ENCODE results near the gene YKT6.

Gene YKT6

GRCh38 chr7:44257618-44258422 is 57.0 kb downstream of the YKT6 start:
- DNase-seq (ENCODE audit: low spot score) = peak; percentile 88
- TF ChIP-seq, protein P1, sequence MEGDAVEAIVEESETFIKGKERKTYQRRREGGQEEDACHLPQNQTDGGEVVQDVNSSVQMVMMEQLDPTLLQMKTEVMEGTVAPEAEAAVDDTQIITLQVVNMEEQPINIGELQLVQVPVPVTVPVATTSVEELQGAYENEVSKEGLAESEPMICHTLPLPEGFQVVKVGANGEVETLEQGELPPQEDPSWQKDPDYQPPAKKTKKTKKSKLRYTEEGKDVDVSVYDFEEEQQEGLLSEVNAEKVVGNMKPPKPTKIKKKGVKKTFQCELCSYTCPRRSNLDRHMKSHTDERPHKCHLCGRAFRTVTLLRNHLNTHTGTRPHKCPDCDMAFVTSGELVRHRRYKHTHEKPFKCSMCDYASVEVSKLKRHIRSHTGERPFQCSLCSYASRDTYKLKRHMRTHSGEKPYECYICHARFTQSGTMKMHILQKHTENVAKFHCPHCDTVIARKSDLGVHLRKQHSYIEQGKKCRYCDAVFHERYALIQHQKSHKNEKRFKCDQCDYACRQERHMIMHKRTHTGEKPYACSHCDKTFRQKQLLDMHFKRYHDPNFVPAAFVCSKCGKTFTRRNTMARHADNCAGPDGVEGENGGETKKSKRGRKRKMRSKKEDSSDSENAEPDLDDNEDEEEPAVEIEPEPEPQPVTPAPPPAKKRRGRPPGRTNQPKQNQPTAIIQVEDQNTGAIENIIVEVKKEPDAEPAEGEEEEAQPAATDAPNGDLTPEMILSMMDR (IDR thresholded peaks at IDR 0.05; ENCODE audit: extremely low read depth, missing control alignments) = no peak

GRCh38 chr7:44258423-44258760 is 57.6 kb downstream of the YKT6 start:
- TF ChIP-seq, protein P1 (IDR thresholded peaks at IDR 0.05; ENCODE audit: extremely low read depth, missing control alignments) = no peak
- DNase-seq (ENCODE audit: low spot score) = no peak

GRCh38 chr7:44258865-44259546 is 58.2 kb downstream of the YKT6 start:
- DNase-seq (ENCODE audit: low spot score) = no peak
- TF ChIP-seq, protein P1 (IDR thresholded peaks at IDR 0.05; ENCODE audit: extremely low read depth, missing control alignments) = no peak

DNA sequence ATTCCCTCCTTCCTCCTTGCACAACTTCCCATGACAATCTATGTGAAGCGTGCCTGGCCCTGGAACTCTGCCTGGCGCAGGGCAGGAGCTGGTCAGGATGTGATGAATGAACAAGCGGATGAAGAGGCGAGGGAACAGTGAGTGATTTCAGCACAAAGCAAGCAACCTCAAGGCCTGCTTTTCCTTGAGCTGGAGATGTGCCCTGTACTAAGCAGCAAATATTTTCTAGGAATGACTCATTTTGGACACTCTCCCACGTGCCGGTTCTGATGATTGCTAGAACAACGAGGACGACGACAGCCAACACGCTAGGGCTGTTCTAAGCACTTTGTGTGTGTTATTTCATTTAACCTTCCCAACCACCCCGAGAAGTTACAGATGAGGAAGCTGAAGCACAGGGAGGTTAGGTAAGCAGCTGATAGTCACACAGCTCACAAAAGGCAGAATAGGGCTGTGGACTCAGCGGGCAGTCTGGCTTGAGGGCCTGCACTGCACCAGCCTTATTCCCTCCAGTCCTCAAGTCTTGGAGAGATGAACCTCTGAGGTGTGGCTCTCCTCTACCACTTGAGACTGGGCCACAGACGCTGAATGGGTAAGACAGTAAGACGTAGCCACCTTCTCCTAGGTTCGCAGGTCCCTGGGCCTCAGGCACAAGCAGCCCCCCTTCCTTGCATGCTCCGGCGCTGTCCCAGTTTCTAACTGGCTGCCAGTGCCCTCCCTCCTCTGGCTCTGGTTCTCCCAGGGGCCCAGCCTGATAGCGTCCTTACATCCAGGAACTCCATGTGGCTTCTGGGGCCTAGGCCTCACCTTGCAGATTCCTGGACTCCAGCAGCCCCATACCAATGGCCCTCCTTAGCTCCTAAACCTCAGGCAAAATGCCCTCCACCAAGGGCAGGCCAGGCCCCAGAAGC is 59.0 kb downstream of the YKT6 start:
- no peak for DNase-seq (ENCODE audit: low spot score)
- TF ChIP-seq, protein P1 (IDR thresholded peaks at IDR 0.05; ENCODE audit: extremely low read depth, missing control alignments) = no peak

GRCh38 chr7:44261240-44261639 is 60.5 kb downstream of the YKT6 start:
- TF ChIP-seq, protein P1 (IDR thresholded peaks at IDR 0.05; ENCODE audit: extremely low read depth, missing control alignments) = peak; percentile 18
- peak; percentile 57 for DNase-seq (ENCODE audit: low spot score)

GRCh38 chr7:44262031-44262430 is 61.3 kb downstream of the YKT6 start:
- no peak for DNase-seq (ENCODE audit: low spot score)
- TF ChIP-seq, protein P1 (IDR thresholded peaks at IDR 0.05; ENCODE audit: extremely low read depth, missing control alignments) = no peak

Data from GM20000 (cell line).